Measurements from ENCODE around the gene RIPOR3.

GRCh38 chr20:50558483-50558925, 132.8 kb downstream of the RIPOR3 start:
- TF ChIP-seq, protein P1, sequence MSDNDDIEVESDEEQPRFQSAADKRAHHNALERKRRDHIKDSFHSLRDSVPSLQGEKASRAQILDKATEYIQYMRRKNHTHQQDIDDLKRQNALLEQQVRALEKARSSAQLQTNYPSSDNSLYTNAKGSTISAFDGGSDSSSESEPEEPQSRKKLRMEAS (IDR thresholded peaks at IDR 0.05), result no peak
- TF ChIP-seq, protein P2, sequence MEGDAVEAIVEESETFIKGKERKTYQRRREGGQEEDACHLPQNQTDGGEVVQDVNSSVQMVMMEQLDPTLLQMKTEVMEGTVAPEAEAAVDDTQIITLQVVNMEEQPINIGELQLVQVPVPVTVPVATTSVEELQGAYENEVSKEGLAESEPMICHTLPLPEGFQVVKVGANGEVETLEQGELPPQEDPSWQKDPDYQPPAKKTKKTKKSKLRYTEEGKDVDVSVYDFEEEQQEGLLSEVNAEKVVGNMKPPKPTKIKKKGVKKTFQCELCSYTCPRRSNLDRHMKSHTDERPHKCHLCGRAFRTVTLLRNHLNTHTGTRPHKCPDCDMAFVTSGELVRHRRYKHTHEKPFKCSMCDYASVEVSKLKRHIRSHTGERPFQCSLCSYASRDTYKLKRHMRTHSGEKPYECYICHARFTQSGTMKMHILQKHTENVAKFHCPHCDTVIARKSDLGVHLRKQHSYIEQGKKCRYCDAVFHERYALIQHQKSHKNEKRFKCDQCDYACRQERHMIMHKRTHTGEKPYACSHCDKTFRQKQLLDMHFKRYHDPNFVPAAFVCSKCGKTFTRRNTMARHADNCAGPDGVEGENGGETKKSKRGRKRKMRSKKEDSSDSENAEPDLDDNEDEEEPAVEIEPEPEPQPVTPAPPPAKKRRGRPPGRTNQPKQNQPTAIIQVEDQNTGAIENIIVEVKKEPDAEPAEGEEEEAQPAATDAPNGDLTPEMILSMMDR (IDR thresholded peaks at IDR 0.05; ENCODE audit: low read depth, low read length, missing input control), result no peak
- no peak for TF ChIP-seq JUND (IDR thresholded peaks at IDR 0.05)
- no peak for TF ChIP-seq ZBTB33 (IDR thresholded peaks at IDR 0.05)
- TF ChIP-seq ATF3 (IDR thresholded peaks at IDR 0.05), result no peak
- no peak for TF ChIP-seq REST (IDR thresholded peaks at IDR 0.05)
- TF ChIP-seq NR2F2 (IDR thresholded peaks at IDR 0.05), result no peak
- TF ChIP-seq RAD21 (IDR thresholded peaks at IDR 0.05), result no peak

Measured in liver (tissue), 3 donors.